ENCODE data around the gene DAB2IP. TPM values are rescaled to one million over a fixed set of nuclear protein-coding genes. Genes with fewer than 3 reads are reported as not detected.

DAB2IP gene
- total RNA-seq, 1 donor from 2014 or later: 24.3 TPM

- DNase-seq (ENCODE audit: low spot score): no peak
Observed at GRCh38 chr9:121815084-121815483, 163.7 kb downstream of the DAB2IP start.

GRCh38 chr9:121815546-121816448, 164.4 kb downstream of the DAB2IP start:
- peaks cover 78% of the 10 kb centered on the region for H3K4me1 Mint-ChIP-seq
- DNase-seq (ENCODE audit: low spot score): no peak

More at GRCh38 chr9:121815084-121815483, 163.7 kb downstream of the DAB2IP start:
- TF ChIP-seq EZH2phosphoT487 (IDR thresholded peaks at IDR 0.05) (no peak), CTCF (IDR thresholded peaks at IDR 0.05) (no peak), EZH2 (IDR thresholded peaks at IDR 0.05) (no peak)
- no peak overlapping the region for H3K4me3 ChIP-seq
- Mint-ChIP-seq H3K9me3 (no peaks in the 10 kb centered on the region), H3K4me3 (no peak overlapping the region), H3K4me1 (peaks cover 71% of the 10 kb centered on the region), H3K27me3 (ENCODE audit: insufficient read depth, low read depth) (peaks cover 19% of the 10 kb centered on the region), H3K36me3 (no peaks in the 10 kb centered on the region), H3K27ac (no peak overlapping the region)
- H4K20me1 ChIP-seq (ENCODE audit: low read depth): no peaks in the 10 kb centered on the region
- H2AFZ ChIP-seq (replicated peaks): no peak overlapping the region
- H3K36me3 ChIP-seq: no peaks in the 10 kb centered on the region
- H3K4me2 ChIP-seq: no peak overlapping the region
- H3K79me2 ChIP-seq (ENCODE audit: low read depth): no peaks in the 10 kb centered on the region
- no peak overlapping the region for H3K27ac ChIP-seq
- no peaks in the 10 kb centered on the region for H3K9me3 ChIP-seq (ENCODE audit: low read depth)
- H3K4me1 ChIP-seq: peaks cover 36% of the 10 kb centered on the region
- no peak overlapping the region for H3K9ac ChIP-seq
- no peaks in the 10 kb centered on the region for H3K27me3 ChIP-seq
- peaks cover 9% of the 10 kb centered on the region for H3F3A ChIP-seq (ENCODE audit: low read depth)

GRCh38 chr9:121816449-121816817, 165.0 kb downstream of the DAB2IP start:
- Mint-ChIP-seq H3K4me3 (no peak overlapping the region), H3K9me3 (no peaks in the 10 kb centered on the region)
- no peaks in the 10 kb centered on the region for H3K27me3 ChIP-seq

More at GRCh38 chr9:121815546-121816448, 164.4 kb downstream of the DAB2IP start:
- Histone ChIP-seq H3K4me2 (no peak overlapping the region), H3K27me3 (no peaks in the 10 kb centered on the region), H3K4me1 (peaks cover 43% of the 10 kb centered on the region), H3K36me3 (no peaks in the 10 kb centered on the region), H3K27ac (no peak overlapping the region), H3K9ac (no peak overlapping the region), H4K20me1 (ENCODE audit: low read depth) (no peaks in the 10 kb centered on the region), H3K4me3 (no peak overlapping the region), H3F3A (ENCODE audit: low read depth) (peaks cover 14% of the 10 kb centered on the region), H2AFZ (replicated peaks) (no peak overlapping the region), H3K9me3 (ENCODE audit: low read depth) (no peaks in the 10 kb centered on the region), H3K79me2 (ENCODE audit: low read depth) (no peaks in the 10 kb centered on the region)
- peaks cover 19% of the 10 kb centered on the region for H3K27me3 Mint-ChIP-seq (ENCODE audit: insufficient read depth, low read depth)
- TF ChIP-seq EZH2phosphoT487 (IDR thresholded peaks at IDR 0.05): no peak
- no peak for TF ChIP-seq EZH2 (IDR thresholded peaks at IDR 0.05)
- no peak for TF ChIP-seq CTCF (IDR thresholded peaks at IDR 0.05)
- H3K36me3 Mint-ChIP-seq: no peaks in the 10 kb centered on the region
- no peaks in the 10 kb centered on the region for H3K9me3 Mint-ChIP-seq
- no peak overlapping the region for H3K4me3 Mint-ChIP-seq
- H3K27ac Mint-ChIP-seq: peak overlapping the region; percentile 48

More at GRCh38 chr9:121816449-121816817, 165.0 kb downstream of the DAB2IP start:
- H3F3A ChIP-seq (ENCODE audit: low read depth): peaks cover 14% of the 10 kb centered on the region
- DNase-seq (ENCODE audit: low spot score): no peak
- no peaks in the 10 kb centered on the region for H4K20me1 ChIP-seq (ENCODE audit: low read depth)
- Mint-ChIP-seq H3K27ac (peak overlapping the region; percentile 48), H3K4me1 (peaks cover 83% of the 10 kb centered on the region), H3K27me3 (ENCODE audit: insufficient read depth, low read depth) (peaks cover 23% of the 10 kb centered on the region), H3K36me3 (no peaks in the 10 kb centered on the region)
- no peak overlapping the region for H3K4me3 ChIP-seq
- no peak overlapping the region for H3K4me2 ChIP-seq
- H3K9me3 ChIP-seq (ENCODE audit: low read depth): no peaks in the 10 kb centered on the region
- peaks cover 44% of the 10 kb centered on the region for H3K4me1 ChIP-seq
- no peaks in the 10 kb centered on the region for H3K79me2 ChIP-seq (ENCODE audit: low read depth)
- no peak overlapping the region for H3K27ac ChIP-seq
- H3K36me3 ChIP-seq: no peaks in the 10 kb centered on the region
- no peak overlapping the region for H3K9ac ChIP-seq
- no peak overlapping the region for H2AFZ ChIP-seq (replicated peaks)
- no peak for TF ChIP-seq EZH2phosphoT487 (IDR thresholded peaks at IDR 0.05)

All from neural progenitor cell (in vitro differentiated cells).